HG03139 (cell line): ENCODE measurements around the gene CYP2A7.
"Not testable (repeated sequence)": the region's sequence is repeated elsewhere in the genome, so short reads cannot be mapped to it uniquely, and the experiment has no call there.

Source experiments
- ATAC-seq: cut with Tn5 transposase; IDR thresholded peaks from one replicate; pipeline ENCODE4 v1.9.1; 2021; ENCODE audit not compliant: unreplicated experiment

CYP2A7 gene

GRCh38 chr19:40900521-40900920, 18.5 kb upstream of the CYP2A7 start:
- ATAC-seq = not testable (repeated sequence)

DNA sequence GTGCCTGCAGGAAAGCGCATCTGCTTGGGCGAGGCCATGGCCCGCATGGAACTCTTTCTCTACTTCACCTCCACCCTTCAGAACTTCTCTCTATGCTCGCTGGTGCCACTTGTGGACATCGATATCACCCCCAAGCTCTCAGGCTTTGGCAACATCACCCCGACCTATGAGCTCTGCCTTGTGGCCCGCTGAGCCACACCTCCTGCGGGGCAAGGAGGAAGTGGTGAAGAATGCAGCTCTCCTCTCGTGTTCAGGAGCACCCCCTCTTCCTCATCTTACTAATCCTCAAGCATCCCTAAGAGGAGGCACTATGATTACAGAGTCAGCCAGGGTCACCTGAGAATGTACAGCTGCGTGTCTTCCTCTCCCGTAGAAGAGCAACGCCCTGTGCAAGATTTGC, 17.9 kb upstream of the CYP2A7 start:
- ATAC-seq = not testable (repeated sequence)

DNA sequence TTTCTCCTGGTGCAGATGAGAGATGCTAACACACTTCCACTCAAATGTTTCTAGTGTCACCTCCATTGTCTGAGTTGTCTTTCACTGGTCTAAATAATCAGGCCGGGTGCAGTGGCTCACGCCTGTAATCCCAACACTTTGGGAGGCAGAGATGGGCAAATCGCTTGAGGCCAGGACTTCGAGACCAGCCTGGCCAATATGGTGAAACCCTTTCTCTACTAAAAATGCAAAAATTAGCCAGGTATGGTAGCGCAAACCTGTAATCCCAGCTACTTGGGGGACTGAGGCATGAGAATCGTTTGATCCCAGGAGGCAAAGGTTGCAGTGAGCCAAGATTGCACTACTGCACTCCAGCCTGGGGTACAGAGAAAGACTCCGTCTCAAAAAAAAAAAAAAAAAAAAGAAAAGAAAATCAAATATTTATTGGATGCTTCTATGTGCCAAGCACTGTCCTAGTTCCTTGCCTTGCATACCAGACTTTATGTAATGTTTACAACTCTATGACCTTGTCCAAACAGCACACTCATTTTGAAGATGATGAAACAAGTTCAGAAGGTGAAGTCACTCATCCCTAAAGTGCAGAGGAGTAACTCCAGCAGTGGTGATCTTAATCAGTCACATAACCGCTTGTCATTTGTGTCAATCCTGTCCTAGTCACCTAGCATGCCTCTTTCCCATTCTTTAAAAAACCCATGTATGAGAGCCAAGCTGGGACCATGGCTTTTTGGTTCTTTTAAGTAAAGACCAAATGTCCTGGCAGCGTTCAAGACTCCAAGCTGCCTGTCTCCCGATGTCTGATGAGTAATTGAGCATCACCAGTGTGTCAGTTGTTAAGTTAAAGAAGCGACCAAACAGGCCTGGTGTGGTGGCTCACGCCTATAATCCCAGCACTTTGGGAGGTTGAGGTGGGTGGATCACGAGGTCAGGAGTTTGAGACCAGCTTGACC, 15.1 kb upstream of the CYP2A7 start:
- ATAC-seq = not testable (repeated sequence)

DNA sequence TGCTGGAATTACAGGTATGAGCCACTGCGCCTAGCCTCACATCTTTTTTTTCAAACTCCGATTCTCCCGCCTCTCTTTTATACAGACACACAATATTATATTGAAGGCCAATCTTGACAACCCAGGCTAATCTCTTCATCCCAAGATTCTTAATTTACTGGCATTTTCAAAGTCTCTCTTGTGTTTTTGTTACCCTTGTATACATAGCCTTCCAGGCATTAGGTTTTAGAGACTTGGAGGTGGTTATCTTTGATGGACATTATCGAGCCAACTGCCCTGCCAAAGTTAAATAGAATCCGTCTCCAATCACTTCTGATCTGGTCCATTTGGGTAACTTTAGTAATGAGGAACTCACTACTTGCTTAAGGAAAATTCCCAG, 14.4 kb upstream of the CYP2A7 start:
- no peak for ATAC-seq

GRCh38 chr19:40893112-40893511, 11.1 kb upstream of the CYP2A7 start:
- ATAC-seq = no peak

DNA sequence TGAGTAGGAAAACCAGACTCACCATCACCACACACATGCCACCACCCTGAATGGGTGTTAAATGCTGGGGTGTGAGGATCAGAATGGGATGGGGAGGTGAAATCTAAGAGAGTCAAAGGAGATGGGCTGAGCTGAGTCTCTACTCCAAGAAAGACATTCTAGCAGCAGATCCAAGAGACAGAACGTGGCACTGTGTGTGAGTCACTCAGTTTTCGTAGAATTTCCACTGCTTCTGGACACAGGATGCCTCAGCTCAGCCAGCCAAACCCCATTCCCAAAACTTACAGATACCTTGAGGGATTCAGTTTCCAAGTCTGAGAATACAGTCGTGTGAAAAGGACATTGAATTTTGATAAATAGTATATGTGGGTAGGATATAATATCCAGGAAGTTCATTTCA, 7.3 kb upstream of the CYP2A7 start:
- ATAC-seq = no peak

DNA sequence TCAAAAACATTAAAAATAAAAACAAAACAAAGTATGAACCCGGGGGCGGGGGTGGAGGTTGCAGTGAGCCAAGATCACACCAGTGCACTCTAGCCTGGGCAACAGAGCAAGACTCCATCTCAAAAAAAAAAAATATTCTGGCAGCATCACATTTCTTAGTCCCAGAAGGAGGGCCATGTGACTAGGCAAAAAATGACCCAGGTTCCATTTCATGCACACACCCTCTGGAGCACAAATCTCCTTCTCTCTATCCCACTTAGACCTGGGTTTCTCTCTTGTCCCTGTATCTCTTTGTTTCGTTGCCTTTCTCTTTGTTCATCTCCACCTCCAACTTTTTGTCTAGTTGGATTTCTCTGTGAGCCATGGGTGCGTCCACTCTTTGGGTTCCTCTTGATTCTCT, 6.2 kb upstream of the CYP2A7 start:
- no peak for ATAC-seq

DNA sequence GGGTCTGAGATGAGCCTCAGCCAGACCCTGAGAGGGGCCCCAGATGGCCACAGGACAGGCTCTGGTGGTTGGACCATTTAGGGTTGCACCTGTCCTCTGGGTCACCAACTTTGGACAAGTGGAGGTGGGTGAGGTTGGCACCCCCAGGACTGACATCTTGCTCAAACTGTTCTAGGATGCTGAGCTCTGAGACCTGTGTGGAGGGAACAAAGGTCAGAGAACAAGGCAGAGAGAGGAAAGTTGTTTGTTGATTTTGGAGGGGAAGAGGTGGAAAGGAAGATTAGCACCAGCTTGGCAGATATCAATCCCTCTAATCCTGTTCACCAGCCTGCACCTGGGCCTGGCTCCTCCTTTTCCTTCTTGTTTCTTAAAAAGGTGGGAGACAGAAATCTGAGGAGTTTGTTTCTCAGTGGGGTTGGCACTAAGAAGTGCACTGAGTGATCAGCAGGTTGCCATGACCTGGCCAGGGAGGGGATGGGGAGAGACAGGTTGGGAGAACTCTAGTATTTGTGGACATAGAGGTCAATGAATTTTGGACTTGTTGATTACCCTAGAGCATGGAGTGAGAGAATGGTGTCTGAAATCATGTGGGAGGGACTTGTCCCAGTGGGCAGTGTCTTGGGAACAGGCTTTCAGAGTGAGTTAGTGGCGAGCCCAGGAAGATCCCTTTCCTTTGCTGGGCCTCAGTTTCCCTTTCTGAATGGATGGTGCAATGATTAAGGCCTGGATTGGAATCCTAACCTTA, 2.3 kb upstream of the CYP2A7 start:
- not testable (repeated sequence) for ATAC-seq

DNA sequence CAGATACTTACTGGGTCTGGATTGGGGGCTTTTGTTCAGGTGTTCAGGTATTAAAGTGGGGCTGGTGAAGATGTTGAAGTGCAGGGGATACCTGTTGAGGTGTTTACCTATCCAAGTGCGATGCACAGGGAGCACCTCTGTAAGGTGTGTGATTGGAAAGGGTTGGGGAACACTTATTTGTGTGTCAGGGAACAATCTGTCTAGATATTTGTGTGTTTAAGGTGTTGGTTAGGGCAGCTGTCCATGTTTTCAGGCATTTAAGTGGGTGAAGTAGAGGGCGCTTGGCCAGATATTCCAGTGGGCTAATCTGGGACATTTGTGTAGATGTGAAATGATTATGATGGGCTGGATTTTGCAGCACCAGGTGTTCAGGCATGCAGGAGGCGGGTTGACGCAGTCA, 2.7 kb downstream of the CYP2A7 start:
- ATAC-seq = not testable (repeated sequence)

- ATAC-seq = not testable (repeated sequence)
Observed at GRCh38 chr19:40875526-40875951, 6.5 kb downstream of the CYP2A7 start.

- not testable (repeated sequence) for ATAC-seq
Observed at GRCh38 chr19:40874874-40875273, 7.2 kb downstream of the CYP2A7 start.

DNA sequence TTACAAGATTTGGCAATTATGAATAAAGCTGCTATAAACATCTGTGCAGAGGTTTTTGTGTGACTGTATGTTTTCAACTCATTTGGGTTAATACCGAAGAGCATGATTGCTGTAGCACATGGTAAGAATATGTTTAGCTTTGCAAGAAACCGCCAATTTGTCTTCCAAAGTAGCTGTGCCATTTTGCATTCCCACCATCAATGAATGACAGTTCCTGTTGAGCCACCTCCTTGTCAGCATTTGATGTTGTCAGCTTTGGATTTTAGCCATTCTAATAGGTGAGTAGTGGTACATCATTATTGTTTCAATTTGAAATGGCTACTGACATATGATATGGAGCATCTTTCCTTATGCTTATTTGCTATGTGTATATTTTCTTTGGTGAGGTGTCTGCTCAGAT, 8.2 kb downstream of the CYP2A7 start:
- not testable (repeated sequence) for ATAC-seq

DNA sequence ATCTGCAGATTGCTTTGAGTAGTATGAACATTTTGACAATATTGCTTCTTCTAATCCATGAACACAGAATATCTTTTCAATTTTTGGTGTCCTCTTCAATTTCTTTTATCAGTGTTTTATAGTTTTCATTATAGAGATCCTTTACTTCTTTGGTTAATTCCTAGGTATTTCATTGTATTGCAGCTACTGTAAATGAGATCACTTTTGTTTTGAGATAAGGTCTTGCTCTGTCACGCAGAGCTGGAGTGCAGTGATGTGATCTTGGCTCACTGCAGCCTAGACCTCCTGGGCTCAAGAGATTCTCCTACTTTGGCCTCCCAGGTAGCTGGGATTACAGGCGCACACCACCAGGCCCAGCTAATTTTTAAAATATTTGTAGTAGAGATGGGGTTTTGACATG, 9.8 kb downstream of the CYP2A7 start:
- no peak for ATAC-seq

DNA sequence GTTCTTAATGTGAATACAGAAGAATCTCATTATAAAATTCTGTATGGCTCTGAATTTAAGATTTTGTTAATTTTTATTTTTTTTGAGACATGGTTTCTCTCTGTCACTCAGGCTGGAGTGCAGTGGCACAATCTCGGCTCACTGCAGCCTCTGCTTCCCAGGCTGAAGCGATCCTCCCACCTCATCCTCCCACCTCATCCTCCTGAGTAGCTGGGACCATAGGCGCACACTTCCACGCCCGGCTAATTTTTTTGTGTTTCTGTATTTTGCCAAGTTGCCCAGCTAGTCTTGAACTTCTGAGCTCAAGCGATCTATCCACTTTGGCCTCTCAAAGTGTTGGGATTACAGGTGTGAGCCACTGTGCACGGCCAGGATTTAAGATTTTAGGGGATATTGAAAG, 14.3 kb downstream of the CYP2A7 start:
- ATAC-seq = no peak

GRCh38 chr19:40864739-40865496, 17.1 kb downstream of the CYP2A7 start:
- ATAC-seq = not testable (repeated sequence)

- no peak for ATAC-seq
Observed at GRCh38 chr19:40862785-40863184, 19.2 kb downstream of the CYP2A7 start.

DNA sequence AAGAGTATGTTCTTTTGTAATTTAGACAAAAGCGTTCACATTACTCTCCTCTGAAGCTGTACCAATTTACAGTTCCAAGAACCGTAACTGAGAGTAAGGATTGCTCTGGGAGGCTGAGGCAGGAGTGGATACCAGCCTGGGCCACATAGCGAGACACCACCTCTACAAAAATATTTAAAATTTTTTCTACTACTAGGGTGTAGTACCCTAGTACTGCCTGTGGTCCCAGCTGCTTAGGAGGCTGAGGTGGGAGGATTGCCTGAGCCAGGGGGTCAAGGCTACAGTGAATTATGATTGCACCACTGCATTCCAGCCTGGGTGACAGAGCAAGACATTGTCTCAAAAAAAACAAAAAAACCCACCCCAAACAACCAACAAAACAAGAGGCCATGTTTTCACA, 19.7 kb downstream of the CYP2A7 start:
- ATAC-seq = no peak

DNA sequence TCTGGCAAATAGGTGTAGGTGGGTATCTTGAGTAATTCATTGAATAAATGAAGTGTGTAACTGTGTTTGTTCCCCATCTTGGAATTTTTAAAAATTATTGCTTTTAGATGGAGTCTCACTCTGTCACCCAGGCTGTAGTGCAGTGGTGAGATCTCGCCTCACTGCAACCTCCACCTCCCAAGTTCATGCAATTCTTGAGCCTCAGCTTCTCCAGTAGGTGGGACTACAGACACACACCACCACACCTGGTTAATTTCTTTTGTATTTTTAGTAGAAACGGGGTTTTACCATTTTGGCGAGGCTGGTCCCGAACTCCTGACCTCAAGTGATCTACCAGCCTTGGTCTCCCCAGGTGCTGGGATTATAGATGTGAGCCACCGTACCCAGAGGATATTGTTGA, 23.9 kb downstream of the CYP2A7 start:
- ATAC-seq = no peak

DNA sequence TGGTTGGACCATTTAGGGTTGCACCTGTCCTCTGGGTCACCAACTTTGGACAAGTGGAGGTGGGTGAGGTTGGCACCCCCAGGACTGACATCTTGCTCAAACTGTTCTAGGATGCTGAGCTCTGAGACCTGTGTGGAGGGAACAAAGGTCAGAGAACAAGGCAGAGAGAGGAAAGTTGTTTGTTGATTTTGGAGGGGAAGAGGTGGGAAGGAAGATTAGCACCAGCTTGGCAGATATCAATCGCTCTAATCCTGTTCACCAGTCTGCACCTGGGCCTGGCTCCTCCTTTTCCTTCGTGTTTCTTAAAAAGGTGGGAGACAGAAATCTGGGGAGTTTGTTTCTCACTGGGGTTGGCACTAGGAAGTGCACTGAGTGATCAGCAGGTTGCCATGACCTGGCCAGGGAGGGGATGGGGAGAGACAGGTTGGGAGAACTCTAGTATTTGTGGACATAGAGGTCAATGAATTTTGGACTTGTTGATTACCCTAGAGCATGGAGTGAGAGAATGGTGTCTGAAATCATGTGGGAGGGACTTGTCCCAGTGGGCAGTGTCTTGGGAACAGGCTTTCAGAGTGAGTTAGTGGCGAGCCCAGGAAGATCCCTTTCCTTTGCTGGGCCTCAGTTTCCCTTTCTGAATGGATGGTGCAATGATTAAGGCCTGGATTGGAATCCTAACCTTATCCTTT, 29.4 kb downstream of the CYP2A7 start:
- ATAC-seq = not testable (repeated sequence)

GRCh38 chr19:40850277-40850676, 31.8 kb downstream of the CYP2A7 start, which contains the start of gene CYP2A6:
TSS of gene CYP2A6 (minus strand) at chr19:40850447. CDS start at chr19:40850426, 21 bp downstream.
- ATAC-seq = not testable (repeated sequence)

GRCh38 chr19:40846722-40847121, 35.3 kb downstream of the CYP2A7 start:
- not testable (repeated sequence) for ATAC-seq
